ENCODE results near the gene GLIS1. TPM values are rescaled to one million over a fixed set of nuclear protein-coding genes. Genes with fewer than 3 reads are reported as not detected.

GLIS1 gene
- total RNA-seq, 1 experiment from 2014 or later = 3.0 TPM

GRCh38 chr1:53693773-53694717 lies 44.9 kb downstream of the GLIS1 start:
- DNase-seq (ENCODE audit: low read depth) = peak; percentile 43

DNA sequence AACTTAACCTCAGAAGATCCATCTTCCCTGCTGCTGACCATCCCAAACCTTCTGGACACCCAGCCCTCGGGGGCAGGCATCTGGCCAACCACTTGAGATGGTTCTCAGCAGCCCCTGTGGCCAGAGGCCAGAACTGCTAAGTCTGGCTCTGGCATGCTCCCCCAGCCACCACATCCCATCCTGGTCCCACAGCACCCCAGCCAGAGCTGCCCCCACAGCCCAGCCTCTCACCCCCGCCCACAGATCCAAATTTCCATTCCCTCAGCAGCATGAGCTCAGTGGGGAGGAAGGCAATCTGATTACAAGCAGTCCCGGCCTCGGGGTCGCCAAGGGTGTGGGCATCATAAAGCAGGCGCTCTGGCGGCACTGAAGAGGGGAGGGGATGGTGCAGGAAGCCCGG lies 45.6 kb downstream of the GLIS1 start:
- DNase-seq (ENCODE audit: low read depth) = no peak

DNA sequence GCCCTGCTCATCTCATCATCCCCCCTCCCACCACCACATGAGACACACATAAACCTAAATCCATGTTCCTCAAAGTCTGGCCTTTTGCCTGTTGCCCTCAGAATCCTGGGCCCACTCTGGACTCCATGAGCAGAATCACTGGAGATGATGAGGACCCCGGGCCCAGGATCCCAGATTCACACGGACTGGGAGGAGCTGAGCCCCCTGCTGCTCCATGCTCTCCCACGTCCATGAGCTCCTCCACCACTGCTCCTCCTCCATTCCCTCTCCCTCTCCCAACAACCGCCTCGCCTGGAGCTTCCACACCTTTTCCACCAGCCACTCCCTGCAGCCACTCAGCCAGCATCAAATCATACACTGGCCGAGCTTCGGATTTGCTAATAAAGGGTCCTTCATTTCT lies 47.6 kb downstream of the GLIS1 start:
- no peak for DNase-seq (ENCODE audit: low read depth)

- no peak for DNase-seq (ENCODE audit: low read depth)
Observed at GRCh38 chr1:53690411-53690810, 48.6 kb downstream of the GLIS1 start.

GRCh38 chr1:53689736-53690326 lies 49.1 kb downstream of the GLIS1 start:
- peak; percentile 15 for DNase-seq (ENCODE audit: low read depth)

GRCh38 chr1:53689223-53689622 lies 49.7 kb downstream of the GLIS1 start:
- no peak for DNase-seq (ENCODE audit: low read depth)

- no peak for DNase-seq (ENCODE audit: low read depth)
Observed at GRCh38 chr1:53688381-53689102, 50.4 kb downstream of the GLIS1 start.

DNA sequence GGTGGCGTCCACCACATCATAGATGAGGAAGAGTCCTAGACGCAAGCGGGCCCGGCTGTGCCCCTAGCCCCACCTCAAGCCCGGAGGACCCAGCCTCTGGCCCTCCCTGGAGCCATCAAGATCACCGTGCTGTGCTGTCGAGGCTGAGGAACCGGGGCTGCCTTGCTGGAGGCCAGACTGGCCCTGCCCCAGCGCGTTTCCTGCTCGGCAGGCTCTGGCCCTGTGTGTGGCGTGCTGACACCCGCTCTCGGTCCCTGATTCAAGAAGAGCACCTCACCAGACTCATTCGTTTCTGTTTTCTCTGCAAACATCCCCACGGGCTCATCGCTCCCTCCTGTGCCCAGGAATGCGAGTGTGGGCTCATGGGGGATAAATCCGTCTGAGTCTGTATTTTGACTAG lies 51.1 kb downstream of the GLIS1 start:
- no peak for DNase-seq (ENCODE audit: low read depth)

DNA sequence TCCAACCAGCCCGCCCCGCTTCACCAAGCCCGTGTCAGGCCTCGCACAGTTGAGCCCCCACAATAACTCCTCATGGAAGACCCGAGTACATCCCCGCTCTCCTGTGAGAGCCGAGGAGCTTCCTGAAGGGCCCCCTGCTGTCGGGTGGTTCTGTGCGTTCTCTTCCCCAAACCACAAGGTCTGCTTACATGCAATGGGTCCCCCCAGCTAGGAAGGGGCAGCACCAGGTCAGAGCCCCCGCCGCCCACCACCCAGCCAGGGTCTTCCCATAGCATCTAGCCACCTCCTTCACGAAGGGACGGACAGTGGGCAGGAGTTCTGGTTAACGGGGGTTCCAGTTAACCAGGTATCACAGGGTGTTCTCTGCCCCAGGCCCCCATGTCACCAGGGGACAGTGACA lies 51.5 kb downstream of the GLIS1 start:
- no peak for DNase-seq (ENCODE audit: low read depth)

DNA sequence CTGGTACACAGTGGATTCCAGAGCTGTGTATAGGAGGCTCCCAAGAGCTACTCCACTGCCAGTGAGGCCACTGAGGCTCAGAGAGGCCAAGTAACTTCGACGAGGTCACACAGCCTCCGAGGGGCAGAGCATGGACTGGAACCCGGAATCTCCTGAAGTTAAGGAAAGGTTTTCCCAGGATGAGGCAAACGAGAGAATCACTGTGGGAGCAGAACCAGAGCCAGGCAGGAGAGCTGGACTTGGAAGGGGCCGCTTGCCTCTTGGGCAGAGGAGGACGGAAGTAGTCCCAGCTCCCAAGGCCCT lies 52.0 kb downstream of the GLIS1 start:
- no peak for DNase-seq (ENCODE audit: low read depth)

DNA sequence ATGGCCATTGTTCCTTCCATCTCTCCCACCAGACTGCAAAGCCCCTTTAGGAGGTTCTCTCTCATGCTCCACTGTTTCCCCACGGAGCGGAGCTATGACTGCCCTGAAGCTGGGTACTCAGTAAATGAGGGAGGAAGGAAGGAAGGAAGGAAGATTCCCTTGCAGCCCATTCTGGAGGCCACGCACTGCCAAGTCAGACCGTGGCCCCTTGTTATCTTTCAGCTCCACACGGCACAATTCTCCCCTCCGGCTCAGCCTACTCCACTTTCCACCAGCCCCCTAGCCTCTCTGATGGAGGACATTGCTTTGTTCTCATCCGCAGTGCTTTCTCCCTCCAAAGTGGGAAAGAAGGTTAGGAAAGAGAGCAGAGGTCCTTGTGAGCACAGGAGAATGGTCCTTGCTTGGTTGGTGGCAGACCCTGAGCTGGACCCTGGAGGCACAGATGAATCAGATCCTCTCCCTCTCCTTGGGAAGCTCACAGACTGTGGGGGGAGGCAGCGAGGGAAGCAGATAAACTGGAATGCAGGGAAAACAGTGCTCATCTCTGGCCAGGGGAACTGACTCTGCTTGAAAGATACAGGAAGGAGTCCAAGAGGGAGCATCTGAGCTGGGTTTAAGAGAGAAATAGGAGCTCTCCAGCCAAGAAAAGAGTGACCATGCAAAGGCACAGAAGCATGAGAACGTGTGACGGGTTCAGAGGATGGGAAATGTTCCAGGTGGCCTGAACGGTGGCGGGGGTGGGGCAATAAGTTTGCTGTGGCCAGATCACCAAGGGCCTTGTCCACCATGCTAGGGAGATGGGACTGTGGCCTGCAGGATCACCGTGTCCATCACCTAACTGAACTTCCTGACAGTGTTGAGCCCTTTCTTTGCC lies 52.6 kb downstream of the GLIS1 start:
- DNase-seq (ENCODE audit: low read depth) = peak; percentile 33

DNA sequence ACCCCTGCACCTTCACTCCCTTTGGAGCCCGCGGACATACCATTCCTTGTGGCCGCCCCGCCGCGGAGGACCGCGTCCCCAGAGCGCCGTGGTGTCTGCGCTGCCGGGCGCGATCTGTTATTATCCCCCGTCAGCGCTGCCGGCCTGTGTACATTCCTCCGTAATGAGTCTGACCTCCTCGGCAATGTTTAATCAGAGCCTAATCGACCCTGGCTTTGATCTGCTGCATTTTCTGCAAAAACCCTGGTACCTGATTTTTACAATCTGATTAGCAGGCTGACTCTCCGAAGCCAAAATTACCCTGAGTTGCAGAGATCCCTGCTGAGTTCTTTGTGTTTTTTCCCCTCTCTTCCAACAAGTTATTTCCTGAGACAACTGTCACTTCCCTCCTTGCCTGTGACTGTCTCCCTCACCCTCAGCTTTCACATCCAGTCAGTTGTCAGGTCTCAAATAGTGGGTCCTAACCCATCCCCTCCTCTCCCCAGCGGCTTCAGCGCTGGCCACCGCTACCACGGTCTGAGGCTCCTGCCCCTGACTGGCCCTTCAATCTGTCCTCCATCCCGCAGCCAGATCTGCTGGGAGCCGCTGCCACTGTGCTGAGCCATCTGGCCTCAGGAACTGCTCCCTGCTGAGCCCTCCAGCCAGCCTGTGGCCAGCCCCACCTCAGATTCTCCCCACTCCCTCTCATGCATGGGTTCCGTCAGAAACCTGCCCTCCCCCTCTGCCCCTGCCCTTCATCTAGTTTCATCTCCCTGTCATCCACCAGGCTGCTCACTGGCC lies 53.5 kb downstream of the GLIS1 start:
- peak; percentile 49 for DNase-seq (ENCODE audit: low read depth)

GRCh38 chr1:53684741-53685140 lies 54.2 kb downstream of the GLIS1 start:
- no peak for DNase-seq (ENCODE audit: low read depth)

DNA sequence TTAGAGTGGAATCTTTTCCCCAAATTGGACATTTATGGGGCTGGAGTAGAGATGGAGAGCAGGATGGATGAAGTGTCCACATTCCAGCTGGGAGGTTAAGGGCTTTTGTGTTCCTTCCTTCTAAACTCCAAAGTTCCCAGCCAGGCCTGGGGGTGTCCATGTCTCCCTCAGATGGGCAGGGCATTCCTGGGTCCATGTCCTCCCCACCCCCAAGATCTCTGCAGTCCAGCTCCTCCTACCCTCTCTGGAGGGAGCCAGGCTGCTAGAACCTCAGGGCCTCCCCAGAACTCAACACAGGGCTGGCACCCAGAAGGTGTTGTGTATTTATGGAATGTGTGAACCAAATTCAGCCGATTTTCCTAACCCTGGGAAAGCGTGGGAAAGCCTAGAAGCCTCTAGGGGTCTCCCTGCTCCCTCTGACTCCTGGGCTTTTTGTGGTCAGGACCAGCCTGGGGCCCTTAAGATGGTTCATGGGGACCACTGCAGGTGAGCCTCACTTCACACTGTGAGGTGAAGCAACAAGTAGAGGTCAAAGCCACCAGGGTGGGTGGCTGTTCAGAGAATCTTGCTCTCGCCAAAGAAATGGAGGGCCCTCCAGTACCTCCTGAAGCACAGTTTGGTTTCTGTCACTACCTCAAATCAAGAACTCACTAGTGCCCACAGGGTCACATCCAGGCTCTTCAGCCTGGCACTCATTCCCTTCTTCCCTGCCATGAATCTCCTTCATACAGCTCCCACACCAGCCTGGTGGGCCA lies 54.8 kb downstream of the GLIS1 start:
- DNase-seq (ENCODE audit: low read depth) = no peak

- DNase-seq (ENCODE audit: low read depth) = no peak
Observed at GRCh38 chr1:53682881-53683280, 56.1 kb downstream of the GLIS1 start.

DNA sequence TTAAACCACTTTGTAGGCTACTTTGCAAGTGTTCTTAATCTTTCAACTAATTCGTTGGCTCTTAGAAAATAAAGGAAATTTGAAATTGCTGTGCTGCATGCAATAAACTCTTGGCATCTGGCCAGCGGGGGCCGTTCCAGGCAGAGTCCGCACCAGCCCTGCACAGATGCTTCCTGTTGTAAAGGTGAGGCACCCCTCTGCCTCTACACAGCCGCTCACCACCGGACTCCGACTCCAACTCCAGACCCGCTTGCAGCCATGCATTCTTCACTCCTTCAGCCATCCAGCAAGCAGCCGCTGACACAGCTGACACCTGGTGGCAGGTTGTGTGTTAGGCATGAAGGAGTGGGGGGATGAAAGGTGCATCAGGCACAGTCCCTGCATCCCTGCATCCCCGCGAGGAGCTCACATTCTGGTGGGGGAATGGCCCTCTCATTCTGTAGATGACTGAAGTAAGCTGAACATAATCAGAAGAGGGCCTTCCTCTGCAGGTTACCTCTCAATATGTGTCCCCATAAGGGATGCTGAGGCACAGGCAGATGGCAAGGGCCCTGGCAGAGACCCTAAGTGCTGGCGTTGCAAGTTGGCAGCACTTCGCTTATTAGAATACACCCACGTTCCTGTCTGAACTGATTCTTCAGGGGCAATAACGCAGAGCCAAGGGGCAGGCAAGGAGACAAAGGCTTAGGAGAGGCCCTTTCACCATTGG lies 56.8 kb downstream of the GLIS1 start:
- peak; percentile 35 for DNase-seq (ENCODE audit: low read depth)

DNA sequence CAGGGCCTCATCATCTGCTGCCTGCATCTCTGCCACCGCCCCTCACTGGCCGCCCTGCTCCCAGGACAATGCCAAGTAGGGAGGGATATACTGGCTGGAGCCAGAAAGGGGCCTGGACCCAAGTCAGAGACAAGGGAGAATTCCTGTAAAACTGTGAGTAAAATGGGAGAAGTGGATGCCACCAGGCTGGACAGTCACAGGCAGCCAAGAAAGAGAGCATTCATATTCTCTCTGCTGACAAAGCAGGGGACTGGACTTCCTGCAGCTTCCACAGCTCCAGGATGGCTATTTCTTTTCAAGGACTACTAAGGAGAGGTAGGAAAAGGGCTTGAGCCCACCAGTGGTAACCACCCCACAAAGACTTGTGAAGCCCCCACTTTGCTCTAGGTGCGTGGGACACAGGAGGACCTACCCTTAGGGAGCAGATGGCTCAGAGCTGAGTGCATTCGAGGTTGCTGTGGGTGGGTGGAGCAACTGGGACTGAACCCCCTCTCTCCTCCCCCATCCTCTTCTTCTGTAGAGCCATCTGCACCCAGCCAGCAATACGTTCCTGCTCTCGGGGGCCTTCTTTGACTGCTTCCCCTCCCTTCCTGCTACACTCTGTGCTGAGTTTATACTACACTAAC lies 57.5 kb downstream of the GLIS1 start:
- no peak for DNase-seq (ENCODE audit: low read depth)

GRCh38 chr1:53680868-53681267 lies 58.1 kb downstream of the GLIS1 start:
- DNase-seq (ENCODE audit: low read depth) = no peak

Data from Daoy (cell line).